Choroid plexus epithelial cell (primary cell): ENCODE results near the gene PARD3B.

ENCODE experiments used
- DNase-seq: peaks from one replicate; pipeline ENCODE4 v3.0.0-alpha.2; 2010; ENCODE audit warnings: low read depth
- H3K4me3 ChIP-seq: 2 replicates; pipeline ENCODE4 v1.5.1; 2011; ENCODE audit warnings: low read depth, mild to moderate bottlenecking, control low read depth, low read length, moderate library complexity
- CTCF ChIP-seq: conservative IDR thresholded peaks from 2 replicates; pipeline ENCODE4 v1.5.1; 2011; ENCODE audit warnings: low read depth, mild to moderate bottlenecking, control low read depth, inconsistent platforms, low read length, moderate library complexity

Gene PARD3B

GRCh38 chr2:205337274-205337673 lies 792.0 kb downstream of the PARD3B start:
- no peak for DNase-seq
- no peak for TF ChIP-seq CTCF
- H3K4me3 ChIP-seq = no peak overlapping the region

- DNase-seq = no peak
- no peak for TF ChIP-seq CTCF
- H3K4me3 ChIP-seq = no peak overlapping the region
These were observed 792.9 kb downstream of the PARD3B start for GRCh38 chr2:205338156-205338555.

GRCh38 chr2:205343103-205343502 lies 797.8 kb downstream of the PARD3B start:
- TF ChIP-seq CTCF = no peak
- no peak overlapping the region for H3K4me3 ChIP-seq
- no peak for DNase-seq

- no peak overlapping the region for H3K4me3 ChIP-seq
- no peak for TF ChIP-seq CTCF
- no peak for DNase-seq
These were observed 801.4 kb downstream of the PARD3B start for GRCh38 chr2:205346649-205347048.

- TF ChIP-seq CTCF = no peak
- no peak for DNase-seq
- H3K4me3 ChIP-seq = no peak overlapping the region
These were observed 802.6 kb downstream of the PARD3B start for GRCh38 chr2:205347899-205348298.

- no peak for DNase-seq
- no peak overlapping the region for H3K4me3 ChIP-seq
- no peak for TF ChIP-seq CTCF
These were observed 806.8 kb downstream of the PARD3B start for GRCh38 chr2:205352094-205352493.

- TF ChIP-seq CTCF = no peak
- H3K4me3 ChIP-seq = no peak overlapping the region
- peak; percentile 31 for DNase-seq
These were observed 807.3 kb downstream of the PARD3B start for GRCh38 chr2:205352593-205352992.
